Smooth muscle cell of the pulmonary artery (primary cell): ENCODE measurements around the gene SLAMF6. TPM values are rescaled to one million over a fixed set of nuclear protein-coding genes. Genes with fewer than 3 reads are reported as not detected.

Experiments
- total RNA-seq: library from RNA; depleted of rRNA; stranded (reverse); fragments of >200 nt; gene quantifications from 2 replicates; pipeline ENCODE4 v1.2.3, GENCODE V29; 2014

Gene SLAMF6
- not detected in 2 replicates for total RNA-seq

DNA sequence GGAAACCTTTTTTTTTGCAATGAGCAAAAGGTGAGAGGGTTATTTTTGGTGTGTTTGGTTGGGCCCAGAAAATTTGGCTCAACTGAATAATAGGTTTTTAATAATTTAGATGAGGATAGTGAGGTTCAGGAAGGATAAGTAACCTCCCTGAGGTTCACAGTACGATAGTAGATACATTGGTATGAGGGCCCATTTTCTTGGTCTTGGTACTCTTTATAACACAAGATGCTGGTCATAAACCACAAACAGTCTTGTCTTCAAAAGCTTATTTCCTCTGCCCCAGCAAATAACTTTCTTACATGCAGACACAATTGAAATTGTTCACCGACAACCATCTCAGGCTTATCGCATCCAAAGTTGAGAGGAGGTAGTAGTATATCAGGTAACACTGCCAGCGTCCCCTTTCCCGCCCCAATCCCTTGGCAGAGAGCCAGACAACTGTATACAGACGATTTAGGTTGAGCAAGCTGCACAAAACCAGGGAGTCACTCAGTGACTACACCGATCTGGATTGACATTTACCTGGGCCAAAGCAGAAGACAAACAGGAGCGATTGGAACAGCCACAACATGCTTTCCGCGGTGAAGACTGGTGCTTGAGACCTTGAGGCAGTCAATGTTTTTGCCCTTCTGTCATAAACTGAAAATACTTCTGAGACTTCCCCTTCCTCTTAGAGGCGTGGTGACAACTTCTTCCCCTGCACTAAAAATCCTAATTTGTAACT is at the start of gene SLAMF6:
Gene SLAMF6, minus strand, starts transcription at position 634 of the 724 bp plus-strand sequence. Its CDS starts 63 bp downstream, at position 571.

Other genes with a start within 250 kb of the SLAMF6 start
- 55.5 and 58.9 TPM in 2 replicates for gene PEX19, start 238.1 kb downstream of the SLAMF6 start, total RNA-seq
- 367 and 385 TPM in 2 replicates for gene COPA, start 180.0 kb downstream of the SLAMF6 start, total RNA-seq
- gene NCSTN, start 179.9 kb downstream of the SLAMF6 start, total RNA-seq = 181 and 196 TPM in 2 replicates
- 0.07 TPM in 2 replicates for gene NHLH1, start 156.2 kb downstream of the SLAMF6 start, total RNA-seq
- gene VANGL2, start 122.7 kb downstream of the SLAMF6 start, total RNA-seq = 0.07 and 0.46 TPM in 2 replicates
- gene CD84, start 56.2 kb upstream of the SLAMF6 start, total RNA-seq = not detected in 2 replicates
- gene SLAMF1, start 123.8 kb upstream of the SLAMF6 start, total RNA-seq = not detected in 2 replicates
- gene CD48, start 188.6 kb upstream of the SLAMF6 start, total RNA-seq = not detected in 2 replicates
- gene SLAMF7, start 216.0 kb upstream of the SLAMF6 start, total RNA-seq = not detected in 2 replicates